Panc1 (cell line): ENCODE data around the gene SYTL5. TPM values are rescaled to one million over a fixed set of nuclear protein-coding genes. Genes with fewer than 3 reads are reported as not detected.

Experiments used
- ATAC-seq: fragments of 200-7000 bp; cut with Tn5 transposase; 2 replicates; pipeline ENCODE4 v1.9.1; 2020; ENCODE audit warnings: mild to moderate bottlenecking, moderate library complexity
- BruUV-seq: library from RNA; stranded (reverse); fragments of 400-500 nt; replicated peaks from 2 replicates; lab custom pipeline; 2021; lab: Mats Ljungman, UMichigan
- CTCF ChIA-PET: fragments of 300-600 bp; sonication (Branson Sonifier 250); formaldehyde crosslinking; loops from one replicate; lab custom pipeline; 2022; ENCODE audit warnings: antibody characterized with exemption; lab: Charles Lee
- POLR2A ChIA-PET: fragments of 300-600 bp; sonication (Branson Sonifier 250); formaldehyde crosslinking; loops from one replicate; lab custom pipeline; 2022; ENCODE audit warnings: antibody characterized with exemption; lab: Charles Lee
- DNase-seq: peaks from one replicate; pipeline ENCODE4 v3.0.0-alpha.2; 2010; ENCODE audit warnings: low read depth, low spot score
- H3K27ac ChIP-seq: 2 replicates; pipeline ENCODE4 v1.5.1; 2011; ENCODE audit warnings: mild to moderate bottlenecking, low read length, inconsistent platforms
- H3K27me3 ChIP-seq: fragments of 200-500 bp; sonication (Bioruptor generic); 2 replicates; pipeline ENCODE4 v1.6.0; 2014; ENCODE audit warnings: low read length, inconsistent platforms; ENCODE audit not compliant: control insufficient read depth, insufficient read depth
- H3K36me3 ChIP-seq: fragments of 200-500 bp; sonication (Bioruptor generic); 2 replicates; pipeline ENCODE4 v1.5.1; 2014; ENCODE audit warnings: inconsistent platforms, mild to moderate bottlenecking, low read length, moderate library complexity; ENCODE audit not compliant: control insufficient read depth, insufficient read depth
- H3K4me1 ChIP-seq: 2 replicates; pipeline ENCODE4 v1.5.1; 2011; ENCODE audit warnings: inconsistent platforms, mild to moderate bottlenecking, low read length, moderate library complexity; ENCODE audit not compliant: control insufficient read depth, insufficient read depth
- H3K4me3 ChIP-seq, 2 experiments: 2 replicates each; pipeline ENCODE4 v1.5.1; 2011 to 2012; ENCODE audit warnings: low read depth in 2 of 2, low read length in 2 of 2, mild to moderate bottlenecking in 2 of 2, inconsistent platforms in 1 of 2, moderate library complexity in 1 of 2
- H3K9me3 ChIP-seq: fragments of 200-500 bp; sonication (Bioruptor generic); 2 replicates; pipeline ENCODE4 v1.5.1; 2014; ENCODE audit warnings: low read depth, mild to moderate bottlenecking, inconsistent platforms, low read length, moderate library complexity; ENCODE audit not compliant: control insufficient read depth, insufficient read depth
- POLR2AphosphoS5 ChIP-seq: IDR thresholded peaks from 2 replicates; pipeline ENCODE4 v1.6.1; 2012; ENCODE audit warnings: mild to moderate bottlenecking, low read depth, low read length, moderate library complexity
- REST ChIP-seq, 2 experiments: IDR thresholded peaks; 2 replicates each; pipeline ENCODE4 v1.6.1; 2011 to 2012; ENCODE audit warnings: low read depth in 2 of 2, control low read depth in 1 of 2, low read length in 1 of 2, mild to moderate bottlenecking in 1 of 2, moderate library complexity in 1 of 2; ENCODE audit not compliant: insufficient read depth in 1 of 2
- SIN3A ChIP-seq: IDR thresholded peaks from 2 replicates; pipeline ENCODE4 v1.6.1; 2012; ENCODE audit warnings: low read depth, mild to moderate bottlenecking, low read length, moderate library complexity, borderline replicate concordance; ENCODE audit not compliant: insufficient read depth
- TCF7L2 ChIP-seq: IDR thresholded peaks from 2 replicates; pipeline ENCODE4 v1.6.1; 2011; ENCODE audit warnings: mild to moderate bottlenecking, low read depth, low read length, inconsistent platforms
- in situ Hi-C: cut with HindIII; loops from 2 replicates; pipeline ENCODE4 v1.10.0; 2016; ENCODE audit warnings: low sequenced_read_pairs, low pct_unique_long_range_greater_than_20kb
- intact Hi-C: fragments of 100-400 bp; cut with micrococcal nuclease; formaldehyde crosslinking; loops from one replicate; pipeline ENCODE4 v1.10.0; 2022; ENCODE audit not compliant: unreplicated experiment
- total RNA-seq: library from RNA; stranded (reverse); gene quantifications from one replicate; pipeline ENCODE4 v1.2.1, GENCODE V29; 2021; ENCODE audit not compliant: unreplicated experiment
- TF ChIP-seq, protein P1 (sequence below): fragments of 450-650 bp; IDR thresholded peaks from 2 replicates; pipeline ENCODE4 v1.5.1; 2017; ENCODE audit warnings: mild to moderate bottlenecking

The SYTL5 gene
- total RNA-seq, 1 experiment from 2014 or later: 0.08 TPM

DNA sequence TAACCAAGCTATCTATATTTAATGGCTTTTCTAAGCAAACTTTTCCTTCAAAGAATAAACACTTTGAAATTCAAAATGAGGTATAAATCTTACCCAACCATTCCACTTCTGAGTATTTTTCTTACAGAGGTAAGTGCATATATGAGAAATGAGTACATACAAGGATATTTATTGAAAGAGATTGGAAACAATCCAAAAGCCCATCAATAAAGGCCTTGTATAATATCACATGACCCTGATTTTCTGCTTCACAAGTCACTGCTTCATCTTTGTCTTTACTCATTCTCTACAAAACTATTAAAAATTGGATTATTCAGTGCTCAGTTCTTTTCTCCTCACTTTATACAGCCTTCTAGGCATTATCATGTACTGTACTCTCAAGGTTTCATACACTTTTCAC is 123.0 kb downstream of the SYTL5 start:
- Histone ChIP-seq H3K4me3 (no peak overlapping the region), H3K4me1 (no peaks in the 10 kb centered on the region), H3K27me3 (no peaks in the 10 kb centered on the region), H3K36me3 (no peaks in the 10 kb centered on the region), H3K9me3 (no peaks in the 10 kb centered on the region), H3K27ac (no peak overlapping the region)
- CTCF ChIA-PET: no interaction called here
- in situ Hi-C loops (no loop called here), intact Hi-C loops (no loop called here)
- TF ChIP-seq TCF7L2 (no peak), REST (IDR thresholded peaks at IDR 0.05; ENCODE audit: insufficient read depth in 1 of 2, low read depth in 2 of 2, low read length in 1 of 2) (no peak), SIN3A (no peak), POLR2AphosphoS5 (no peak)
- TF ChIP-seq, protein P1, sequence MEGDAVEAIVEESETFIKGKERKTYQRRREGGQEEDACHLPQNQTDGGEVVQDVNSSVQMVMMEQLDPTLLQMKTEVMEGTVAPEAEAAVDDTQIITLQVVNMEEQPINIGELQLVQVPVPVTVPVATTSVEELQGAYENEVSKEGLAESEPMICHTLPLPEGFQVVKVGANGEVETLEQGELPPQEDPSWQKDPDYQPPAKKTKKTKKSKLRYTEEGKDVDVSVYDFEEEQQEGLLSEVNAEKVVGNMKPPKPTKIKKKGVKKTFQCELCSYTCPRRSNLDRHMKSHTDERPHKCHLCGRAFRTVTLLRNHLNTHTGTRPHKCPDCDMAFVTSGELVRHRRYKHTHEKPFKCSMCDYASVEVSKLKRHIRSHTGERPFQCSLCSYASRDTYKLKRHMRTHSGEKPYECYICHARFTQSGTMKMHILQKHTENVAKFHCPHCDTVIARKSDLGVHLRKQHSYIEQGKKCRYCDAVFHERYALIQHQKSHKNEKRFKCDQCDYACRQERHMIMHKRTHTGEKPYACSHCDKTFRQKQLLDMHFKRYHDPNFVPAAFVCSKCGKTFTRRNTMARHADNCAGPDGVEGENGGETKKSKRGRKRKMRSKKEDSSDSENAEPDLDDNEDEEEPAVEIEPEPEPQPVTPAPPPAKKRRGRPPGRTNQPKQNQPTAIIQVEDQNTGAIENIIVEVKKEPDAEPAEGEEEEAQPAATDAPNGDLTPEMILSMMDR: no peak
- DNase-seq: no peak
- no TSS peak for BruUV-seq
- POLR2A ChIA-PET: no interaction called here
- ATAC-seq: no peak

- H3K27me3 ChIP-seq: no peaks in the 10 kb centered on the region
- BruUV-seq: no TSS peak
- intact Hi-C loops: no loop called here
- ATAC-seq (no peak), DNase-seq (no peak)
- H3K9me3 ChIP-seq: no peaks in the 10 kb centered on the region
- CTCF ChIA-PET: no interaction called here
- in situ Hi-C loops: no loop called here
- TF ChIP-seq SIN3A (no peak), REST (IDR thresholded peaks at IDR 0.05; ENCODE audit: insufficient read depth in 1 of 2, low read depth in 2 of 2, low read length in 1 of 2) (no peak), POLR2AphosphoS5 (no peak), TCF7L2 (no peak)
- TF ChIP-seq, protein P1: no peak
- POLR2A ChIA-PET: no interaction called here
- no peaks in the 10 kb centered on the region for H3K4me1 ChIP-seq
- no peak overlapping the region for H3K4me3 ChIP-seq
- no peak overlapping the region for H3K27ac ChIP-seq
- H3K36me3 ChIP-seq: no peaks in the 10 kb centered on the region
Measured at GRCh38 chrX:38138157-38138891, 132.0 kb downstream of the SYTL5 start.
